ENCODE measurements around the gene KMT2B.

KMT2B gene

GRCh38 chr19:35734273-35734672 lies 16.5 kb downstream of the KMT2B start:
- Histone ChIP-seq H3K27ac (ENCODE audit: low read length) (no peak overlapping the region), H3K4me1 (ENCODE audit: control insufficient read depth, insufficient read depth, low read length) (no peaks in the 10 kb centered on the region; the same call in 1 of the 2 replicates), H3K4me3 (ENCODE audit: low read length) (no peak overlapping the region), H3K36me3 (ENCODE audit: control insufficient read depth, insufficient read depth, low read length) (peaks cover 57% of the 10 kb centered on the region), H3K27me3 (ENCODE audit: control insufficient read depth, insufficient read depth, low read length) (no peaks in the 10 kb centered on the region), H3K9me3 (ENCODE audit: control insufficient read depth, insufficient read depth, low read length) (no peaks in the 10 kb centered on the region)
- no peak for DNase-seq (ENCODE audit: low read depth, low spot score)
- WGBS (ENCODE audit: insufficient coverage, insufficient read length), result no CpG with 5 or more reads among the region's 8 CpGs

GRCh38 chr19:35734889-35735288 lies 17.1 kb downstream of the KMT2B start:
- peaks cover 2% of the 10 kb centered on the region; the same call in 1 of the 2 replicates for H3K4me1 ChIP-seq (ENCODE audit: control insufficient read depth, insufficient read depth, low read length)
- no peaks in the 10 kb centered on the region for H3K27me3 ChIP-seq (ENCODE audit: control insufficient read depth, insufficient read depth, low read length)
- no peak overlapping the region for H3K27ac ChIP-seq (ENCODE audit: low read length)
- DNase-seq (ENCODE audit: low read depth, low spot score), result no peak
- WGBS (ENCODE audit: insufficient coverage, insufficient read length), result no CpG with 5 or more reads among the region's 5 CpGs
- peaks cover 51% of the 10 kb centered on the region for H3K36me3 ChIP-seq (ENCODE audit: control insufficient read depth, insufficient read depth, low read length)
- no peaks in the 10 kb centered on the region for H3K9me3 ChIP-seq (ENCODE audit: control insufficient read depth, insufficient read depth, low read length)
- H3K4me3 ChIP-seq (ENCODE audit: low read length), result no peak overlapping the region

DNA sequence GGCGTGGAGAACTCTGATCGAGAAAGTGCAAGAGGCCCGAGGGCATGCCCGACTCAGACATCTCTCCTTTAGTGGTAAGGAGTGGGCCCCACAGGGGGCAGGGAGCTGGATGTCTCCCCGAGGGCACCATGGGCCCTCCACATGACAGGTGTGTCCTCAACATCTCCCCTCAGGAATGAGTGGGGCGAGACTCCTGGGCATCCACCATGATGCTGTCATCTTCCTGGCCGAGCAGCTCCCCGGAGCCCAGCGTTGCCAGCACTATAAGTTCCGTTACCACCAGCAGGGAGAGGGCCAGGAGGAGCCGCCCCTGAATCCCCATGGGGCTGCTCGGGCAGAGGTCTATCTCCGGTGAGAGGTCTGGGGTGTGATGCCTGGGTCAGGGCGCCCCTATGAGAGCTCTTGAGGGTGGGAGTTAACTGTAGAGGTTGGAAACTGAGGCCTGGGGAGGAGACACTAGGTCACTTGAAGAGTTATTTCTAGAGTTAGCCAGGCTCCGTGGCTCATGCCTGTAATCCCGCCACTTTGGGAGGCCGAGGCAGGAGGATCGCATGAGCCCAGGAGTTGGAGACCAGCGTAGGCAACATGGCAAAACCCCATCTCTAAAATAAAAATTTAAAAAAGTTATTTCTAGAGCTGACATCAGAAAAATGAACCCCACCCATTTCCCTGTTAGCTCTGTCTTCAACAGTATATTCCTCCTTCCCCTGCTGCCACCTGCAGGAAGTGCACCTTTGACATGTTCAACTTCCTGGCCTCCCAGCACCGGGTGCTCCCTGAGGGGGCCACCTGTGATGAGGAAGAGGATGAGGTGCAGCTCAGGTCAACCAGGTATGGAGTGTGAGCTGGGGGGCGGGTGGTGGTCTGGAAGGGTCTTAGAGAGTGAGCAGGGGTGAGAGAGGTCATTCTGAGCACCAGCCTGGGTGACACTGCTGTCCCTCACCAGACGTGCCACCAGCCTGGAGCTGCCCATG lies 19.4 kb downstream of the KMT2B start:
- H3K27me3 ChIP-seq (ENCODE audit: control insufficient read depth, insufficient read depth, low read length), result no peaks in the 10 kb centered on the region
- no peak overlapping the region for H3K27ac ChIP-seq (ENCODE audit: low read length)
- H3K4me1 ChIP-seq (ENCODE audit: control insufficient read depth, insufficient read depth, low read length), result peaks cover 2% of the 10 kb centered on the region; the same call in 1 of the 2 replicates
- peaks cover 38% of the 10 kb centered on the region for H3K36me3 ChIP-seq (ENCODE audit: control insufficient read depth, insufficient read depth, low read length)
- no peaks in the 10 kb centered on the region for H3K9me3 ChIP-seq (ENCODE audit: control insufficient read depth, insufficient read depth, low read length)
- no peak overlapping the region for H3K4me3 ChIP-seq (ENCODE audit: low read length)
- DNase-seq (ENCODE audit: low read depth, low spot score), result no peak
- WGBS (ENCODE audit: insufficient coverage, insufficient read length), result no CpG with 5 or more reads among the region's 22 CpGs

DNA sequence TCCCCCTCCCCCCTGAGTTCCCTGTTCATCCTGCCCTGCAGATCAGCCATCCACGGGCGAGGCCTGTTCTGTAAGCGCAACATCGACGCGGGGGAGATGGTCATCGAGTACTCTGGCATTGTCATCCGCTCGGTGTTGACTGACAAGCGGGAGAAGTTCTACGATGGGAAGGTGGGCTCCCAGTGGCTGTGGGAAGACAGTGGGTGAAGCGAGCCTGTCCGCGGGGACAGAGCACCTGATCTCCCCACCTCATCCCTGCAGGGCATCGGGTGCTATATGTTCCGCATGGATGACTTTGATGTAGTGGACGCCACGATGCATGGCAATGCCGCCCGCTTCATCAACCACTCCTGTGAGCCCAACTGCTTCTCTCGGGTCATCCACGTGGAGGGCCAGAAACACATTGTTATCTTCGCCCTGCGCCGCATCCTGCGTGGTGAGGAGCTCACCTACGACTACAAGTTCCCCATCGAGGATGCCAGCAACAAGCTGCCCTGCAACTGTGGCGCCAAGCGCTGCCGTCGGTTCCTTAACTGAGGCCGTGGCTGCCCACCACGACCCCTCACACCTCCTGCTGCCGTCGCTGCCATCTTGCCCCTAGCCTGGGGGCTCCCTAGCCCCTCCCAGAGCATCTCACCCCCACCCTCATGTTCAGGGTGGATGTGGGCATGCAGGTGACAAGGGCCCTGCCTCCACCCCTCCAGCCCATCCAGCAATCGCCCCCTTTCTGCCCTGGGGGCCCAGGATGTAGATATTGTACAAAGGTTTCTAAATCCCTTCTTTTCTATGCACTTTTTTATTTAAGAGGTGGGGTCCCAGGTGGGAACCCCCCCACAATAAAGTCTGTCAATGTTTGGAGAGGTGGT lies 20.5 kb downstream of the KMT2B start:
- Histone ChIP-seq H3K36me3 (ENCODE audit: control insufficient read depth, insufficient read depth, low read length) (peaks cover 32% of the 10 kb centered on the region), H3K27me3 (ENCODE audit: control insufficient read depth, insufficient read depth, low read length) (no peaks in the 10 kb centered on the region), H3K4me1 (ENCODE audit: control insufficient read depth, insufficient read depth, low read length) (peaks cover 2% of the 10 kb centered on the region; the same call in 1 of the 2 replicates), H3K4me3 (ENCODE audit: low read length) (no peak overlapping the region), H3K27ac (ENCODE audit: low read length) (no peak overlapping the region), H3K9me3 (ENCODE audit: control insufficient read depth, insufficient read depth, low read length) (no peaks in the 10 kb centered on the region)
- no CpG with 5 or more reads among the region's 37 CpGs for WGBS (ENCODE audit: insufficient coverage, insufficient read length)
- no peak for DNase-seq (ENCODE audit: low read depth, low spot score)

GRCh38 chr19:35738887-35739229 lies 21.1 kb downstream of the KMT2B start:
- Histone ChIP-seq H3K27ac (ENCODE audit: low read length) (no peak overlapping the region), H3K4me1 (ENCODE audit: control insufficient read depth, insufficient read depth, low read length) (peaks cover 2% of the 10 kb centered on the region; the same call in 1 of the 2 replicates), H3K4me3 (ENCODE audit: low read length) (no peak overlapping the region), H3K9me3 (ENCODE audit: control insufficient read depth, insufficient read depth, low read length) (no peaks in the 10 kb centered on the region), H3K36me3 (ENCODE audit: control insufficient read depth, insufficient read depth, low read length) (peaks cover 27% of the 10 kb centered on the region), H3K27me3 (ENCODE audit: control insufficient read depth, insufficient read depth, low read length) (no peaks in the 10 kb centered on the region)
- DNase-seq (ENCODE audit: low read depth, low spot score), result no peak
- no CpG with 5 or more reads among the region's 2 CpGs for WGBS (ENCODE audit: insufficient coverage, insufficient read length)

DNA sequence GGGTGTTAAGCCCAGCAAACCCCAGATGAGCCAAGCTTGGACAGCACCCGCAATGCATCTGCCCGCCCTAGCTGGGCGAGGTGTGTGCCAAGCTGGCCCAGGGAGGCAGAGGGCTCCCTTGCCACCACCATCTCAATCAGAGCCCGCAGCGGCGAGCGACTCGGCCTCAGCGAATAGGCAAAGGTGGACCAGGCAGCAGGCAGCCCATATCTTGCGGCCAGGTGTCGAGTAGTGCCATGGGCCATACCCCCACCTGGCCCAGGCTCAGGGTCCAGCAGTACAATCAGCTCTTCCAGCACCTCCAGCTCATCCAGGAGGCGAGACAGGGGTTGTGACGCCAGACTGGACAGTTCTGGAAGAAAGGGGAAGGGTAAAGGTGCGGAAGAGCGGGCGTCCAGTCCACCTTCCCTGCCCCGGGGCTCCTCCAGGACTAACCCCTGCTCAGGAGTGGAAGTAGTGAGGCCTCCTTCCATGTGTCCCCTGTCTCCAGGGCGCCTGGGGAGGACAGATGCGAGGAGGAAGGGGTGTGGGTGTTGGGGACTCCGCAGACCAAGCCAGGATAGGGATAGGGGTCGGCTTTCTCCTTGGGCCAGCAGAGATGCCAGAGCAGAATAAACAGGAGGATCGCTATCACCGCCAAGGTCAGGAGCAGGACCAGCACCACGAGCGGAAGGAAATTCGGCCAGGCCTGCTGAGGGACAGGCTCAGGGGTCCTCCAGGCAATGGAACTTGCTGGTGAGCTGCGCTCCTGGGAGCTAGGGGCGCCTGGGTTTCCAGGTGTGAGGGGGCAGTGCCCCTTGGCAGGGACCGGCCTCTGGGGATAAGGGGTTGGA lies 21.7 kb downstream of the KMT2B start:
- H3K27me3 ChIP-seq (ENCODE audit: control insufficient read depth, insufficient read depth, low read length), result no peaks in the 10 kb centered on the region
- DNase-seq (ENCODE audit: low read depth, low spot score), result no peak
- no CpG with 5 or more reads among the region's 29 CpGs for WGBS (ENCODE audit: insufficient coverage, insufficient read length)
- peaks cover 20% of the 10 kb centered on the region for H3K36me3 ChIP-seq (ENCODE audit: control insufficient read depth, insufficient read depth, low read length)
- peaks cover 2% of the 10 kb centered on the region; the same call in 1 of the 2 replicates for H3K4me1 ChIP-seq (ENCODE audit: control insufficient read depth, insufficient read depth, low read length)
- peak overlapping the region; percentile 79; the same call in 1 of the 2 replicates for H3K4me3 ChIP-seq (ENCODE audit: low read length)
- no peak overlapping the region for H3K27ac ChIP-seq (ENCODE audit: low read length)
- H3K9me3 ChIP-seq (ENCODE audit: control insufficient read depth, insufficient read depth, low read length), result no peaks in the 10 kb centered on the region

DNA sequence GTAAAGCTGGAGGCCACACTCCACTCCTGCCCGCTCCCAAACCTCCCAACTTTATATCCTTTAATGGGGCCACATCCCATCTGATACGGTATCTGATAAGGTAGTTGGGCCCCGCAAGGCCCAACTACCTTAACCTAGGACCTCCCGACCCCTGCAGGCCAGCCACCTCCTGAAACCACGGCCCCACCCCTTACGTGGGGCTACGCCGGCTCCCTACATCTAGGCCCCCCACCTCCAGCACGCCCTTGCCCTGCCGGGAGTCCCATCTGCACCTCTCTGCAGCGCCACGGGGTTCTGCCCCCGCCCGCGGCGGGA lies 22.3 kb downstream of the KMT2B start:
- H3K9me3 ChIP-seq (ENCODE audit: control insufficient read depth, insufficient read depth, low read length), result no peaks in the 10 kb centered on the region
- peak overlapping the region; percentile 79 for H3K4me3 ChIP-seq (ENCODE audit: low read length)
- no CpG with 5 or more reads among the region's 16 CpGs for WGBS (ENCODE audit: insufficient coverage, insufficient read length)
- peaks cover 2% of the 10 kb centered on the region; the same call in 1 of the 2 replicates for H3K4me1 ChIP-seq (ENCODE audit: control insufficient read depth, insufficient read depth, low read length)
- DNase-seq (ENCODE audit: low read depth, low spot score), result no peak
- peaks cover 16% of the 10 kb centered on the region for H3K36me3 ChIP-seq (ENCODE audit: control insufficient read depth, insufficient read depth, low read length)
- no peaks in the 10 kb centered on the region for H3K27me3 ChIP-seq (ENCODE audit: control insufficient read depth, insufficient read depth, low read length)
- H3K27ac ChIP-seq (ENCODE audit: low read length), result no peak overlapping the region

DNA sequence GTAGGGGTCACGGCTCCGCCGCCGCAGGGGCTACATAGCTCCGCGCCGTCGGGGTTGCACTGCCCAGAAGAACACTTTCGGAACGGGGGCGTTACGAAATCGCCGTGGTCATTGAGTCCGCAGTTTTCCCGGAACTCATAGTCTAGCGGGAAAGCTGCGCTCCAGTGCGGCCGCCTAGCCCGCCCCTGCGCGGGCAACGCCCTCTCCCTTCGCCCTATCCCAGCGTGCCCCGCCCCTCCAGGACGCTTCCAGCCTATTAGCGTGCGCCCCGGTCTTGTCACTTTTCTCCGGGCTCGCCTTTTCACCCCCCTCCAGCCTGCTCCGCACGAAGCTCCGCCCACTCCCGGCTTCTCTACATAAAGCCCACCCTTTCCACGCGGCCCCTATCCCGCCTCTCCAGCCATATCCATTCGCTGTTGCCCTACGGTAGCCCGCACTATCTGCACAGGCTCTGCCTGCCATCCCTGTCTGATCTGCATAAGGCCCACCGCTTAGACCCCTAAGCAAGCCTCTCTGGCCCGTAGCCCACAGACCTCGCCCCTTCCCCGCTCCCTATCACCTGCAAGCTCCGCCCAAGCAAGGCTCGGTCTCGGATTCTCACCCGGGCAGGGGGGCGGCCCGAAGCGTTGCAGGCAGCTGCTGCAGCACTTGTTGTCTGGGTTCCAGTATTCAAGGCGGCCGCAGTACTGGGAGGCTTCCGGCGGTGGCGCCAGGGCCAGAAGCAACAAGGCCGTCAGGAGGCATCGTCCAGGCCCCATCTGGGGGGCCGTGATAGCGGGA lies 22.8 kb downstream of the KMT2B start:
- H3K27me3 ChIP-seq (ENCODE audit: control insufficient read depth, insufficient read depth, low read length), result no peaks in the 10 kb centered on the region
- H3K4me3 ChIP-seq (ENCODE audit: low read length), result peak overlapping the region; percentile 79
- H3K9me3 ChIP-seq (ENCODE audit: control insufficient read depth, insufficient read depth, low read length), result no peaks in the 10 kb centered on the region
- H3K27ac ChIP-seq (ENCODE audit: low read length), result no peak overlapping the region
- no CpG with 5 or more reads among the region's 63 CpGs for WGBS (ENCODE audit: insufficient coverage, insufficient read length)
- H3K36me3 ChIP-seq (ENCODE audit: control insufficient read depth, insufficient read depth, low read length), result peaks cover 12% of the 10 kb centered on the region; the same call in 1 of the 2 replicates
- peaks cover 2% of the 10 kb centered on the region; the same call in 1 of the 2 replicates for H3K4me1 ChIP-seq (ENCODE audit: control insufficient read depth, insufficient read depth, low read length)
- peak; percentile 92 for DNase-seq (ENCODE audit: low read depth, low spot score)

DNA sequence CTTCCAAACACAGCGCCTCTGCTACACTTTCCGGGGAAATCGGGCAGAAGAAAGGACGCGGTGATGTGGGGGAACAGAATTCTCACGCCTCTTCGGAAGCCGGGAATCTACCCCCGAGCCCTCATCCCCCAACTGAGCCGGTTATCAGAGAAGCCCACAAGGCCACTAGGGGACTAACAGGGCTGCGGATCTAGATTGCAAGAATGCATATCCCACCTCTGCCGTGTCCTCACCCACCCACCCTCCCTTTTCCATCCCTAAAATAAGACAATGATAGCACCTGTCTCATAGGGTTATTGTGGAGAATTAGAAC lies 23.4 kb downstream of the KMT2B start:
- Histone ChIP-seq H3K27ac (ENCODE audit: low read length) (no peak overlapping the region), H3K4me1 (ENCODE audit: control insufficient read depth, insufficient read depth, low read length) (peaks cover 2% of the 10 kb centered on the region; the same call in 1 of the 2 replicates), H3K4me3 (ENCODE audit: low read length) (peak overlapping the region; percentile 51; the same call in 1 of the 2 replicates), H3K27me3 (ENCODE audit: control insufficient read depth, insufficient read depth, low read length) (no peaks in the 10 kb centered on the region), H3K36me3 (ENCODE audit: control insufficient read depth, insufficient read depth, low read length) (peaks cover 12% of the 10 kb centered on the region; the same call in 1 of the 2 replicates), H3K9me3 (ENCODE audit: control insufficient read depth, insufficient read depth, low read length) (no peaks in the 10 kb centered on the region)
- DNase-seq (ENCODE audit: low read depth, low spot score), result no peak
- no CpG with 5 or more reads among the region's 12 CpGs for WGBS (ENCODE audit: insufficient coverage, insufficient read length)
